ENCODE data around the gene IGF2.

Gene IGF2

GRCh38 chr11:2084721-2085120, 54.5 kb downstream of the IGF2 start:
- FAIRE-seq (no peak), DNase-seq (ENCODE audit: extremely low spot score, insufficient read length, low read depth) (no peak)

All from GM18507 (cell line).